NCI-H2029 treated with DMSO at 0.1 percent for 48 hours (cell line): ENCODE data around the gene SIPA1L3.

Source experiments
- DNase-seq: peaks from one replicate; lab custom pipeline; 2025; lab: John Stamatoyannopoulos, UW

The SIPA1L3 gene

GRCh38 chr19:38196245-38196837 lies 289.3 kb downstream of the SIPA1L3 start:
- DNase-seq, result no peak

GRCh38 chr19:38196948-38197656 lies 290.1 kb downstream of the SIPA1L3 start:
- no peak for DNase-seq

GRCh38 chr19:38197937-38198704 lies 291.1 kb downstream of the SIPA1L3 start:
- DNase-seq, result no peak

- DNase-seq, result no peak
These were observed 292.3 kb downstream of the SIPA1L3 start for GRCh38 chr19:38199340-38199739.

GRCh38 chr19:38201731-38202130 lies 294.7 kb downstream of the SIPA1L3 start:
- no peak for DNase-seq

GRCh38 chr19:38202504-38202903 lies 295.5 kb downstream of the SIPA1L3 start:
- no peak for DNase-seq

- DNase-seq, result no peak
These were observed 296.2 kb downstream of the SIPA1L3 start for GRCh38 chr19:38203197-38203596.

- DNase-seq, result no peak
These were observed 297.1 kb downstream of the SIPA1L3 start for GRCh38 chr19:38204096-38204495.

GRCh38 chr19:38204728-38205127 lies 297.7 kb downstream of the SIPA1L3 start:
- no peak for DNase-seq

- no peak for DNase-seq
These were observed 299.2 kb downstream of the SIPA1L3 start for GRCh38 chr19:38206006-38206745.

- no peak for DNase-seq
These were observed 299.9 kb downstream of the SIPA1L3 start for GRCh38 chr19:38206928-38207327.

- DNase-seq, result no peak
These were observed 300.5 kb downstream of the SIPA1L3 start for GRCh38 chr19:38207543-38207942.

- DNase-seq, result no peak
These were observed 301.6 kb downstream of the SIPA1L3 start for GRCh38 chr19:38208571-38208970.

GRCh38 chr19:38209152-38209551 lies 302.1 kb downstream of the SIPA1L3 start:
- DNase-seq, result no peak

- DNase-seq, result no peak
These were observed 302.9 kb downstream of the SIPA1L3 start for GRCh38 chr19:38209671-38210457.

GRCh38 chr19:38210458-38210987 lies 303.5 kb downstream of the SIPA1L3 start:
- no peak for DNase-seq

- DNase-seq, result no peak
These were observed 304.2 kb downstream of the SIPA1L3 start for GRCh38 chr19:38211151-38211591.

- no peak for DNase-seq
These were observed 304.8 kb downstream of the SIPA1L3 start for GRCh38 chr19:38211766-38212165.

- DNase-seq, result no peak
These were observed 306.5 kb downstream of the SIPA1L3 start for GRCh38 chr19:38213469-38213868.

- DNase-seq, result no peak
These were observed 307.1 kb downstream of the SIPA1L3 start for GRCh38 chr19:38213911-38214625.
